ENCODE measurements around the gene HFE. TPM values are rescaled to one million over a fixed set of nuclear protein-coding genes. Genes with fewer than 3 reads are reported as not detected.

Gene HFE
- total and polyA plus RNA-seq, 4 donors, result 6.3 to 12.7 (median 8.2) TPM

DNA sequence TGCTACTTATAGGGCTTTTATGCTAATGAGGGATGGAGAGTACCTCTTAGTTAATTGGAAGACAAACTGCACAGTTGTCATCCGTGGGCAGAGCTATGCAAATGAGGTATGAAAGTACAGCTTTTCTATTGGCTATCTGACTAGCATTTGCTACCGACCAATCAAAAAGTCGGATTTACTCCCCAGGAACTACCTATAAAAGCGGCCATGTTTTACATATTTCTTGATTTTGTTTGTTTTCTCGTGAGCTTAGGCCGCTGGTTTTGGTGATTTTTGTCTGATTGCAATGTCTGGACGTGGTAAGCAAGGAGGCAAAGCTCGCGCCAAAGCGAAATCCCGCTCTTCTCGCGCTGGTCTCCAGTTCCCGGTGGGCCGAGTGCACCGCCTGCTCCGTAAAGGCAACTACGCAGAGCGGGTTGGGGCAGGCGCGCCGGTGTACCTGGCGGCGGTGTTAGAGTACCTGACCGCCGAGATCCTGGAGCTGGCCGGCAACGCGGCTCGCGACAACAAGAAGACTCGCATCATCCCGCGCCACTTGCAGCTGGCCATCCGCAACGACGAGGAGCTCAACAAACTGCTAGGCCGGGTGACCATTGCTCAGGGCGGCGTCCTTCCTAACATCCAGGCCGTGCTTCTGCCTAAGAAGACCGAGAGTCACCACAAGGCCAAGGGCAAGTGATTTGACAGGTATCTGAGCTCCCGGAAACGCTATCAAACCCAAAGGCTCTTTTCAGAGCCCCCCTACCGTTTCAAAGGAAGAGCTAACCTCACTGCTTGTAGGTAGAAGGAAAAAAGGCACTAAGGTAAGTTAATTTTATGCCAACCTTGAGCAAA lies 36.9 kb downstream of the HFE start:
- Histone ChIP-seq H3K9me3 (ENCODE audit: control insufficient read depth in 4 of 4, low read length in 3 of 4) (no peaks in the 10 kb centered on the region), H3K36me3 (ENCODE audit: control insufficient read depth in 4 of 4, insufficient read depth in 3 of 4, low read depth in 1 of 4, low read length in 3 of 4) (peaks cover 0 to 7% (median 2%) of the 10 kb centered on the region in 4 donors), H3K27ac (ENCODE audit: low read depth in 1 of 2, low read length in 2 of 2) (peak overlapping the region; percentile 97 to 99), H3K27me3 (ENCODE audit: control insufficient read depth in 4 of 4, insufficient read depth in 4 of 4, low read length in 3 of 4) (no peaks in the 10 kb centered on the region), H3K4me3 (ENCODE audit: low read depth in 1 of 3, low read length in 3 of 3) (peak overlapping the region; percentile 67 to 100 (median 99)), H3K9ac (ENCODE audit: low read depth in 1 of 2, low read length in 2 of 2) (peak overlapping the region; percentile 99 to 100), H3K4me1 (ENCODE audit: control insufficient read depth in 4 of 4, insufficient read depth in 4 of 4, low read length in 3 of 4) (peaks cover 0 to 41% (median 29%) of the 10 kb centered on the region in 4 donors)
- TF ChIP-seq RXRA (IDR thresholded peaks at IDR 0.05) (peak in 1 of 2 donors; percentile 33), SP1 (IDR thresholded peaks at IDR 0.05) (peak; percentile 96), RAD21 (IDR thresholded peaks at IDR 0.05) (peak; percentile 1 to 32), HNF4A (conservative IDR thresholded peaks at IDR 0.05) (peak in 1 of 2 donors; percentile 1), EGR1 (IDR thresholded peaks at IDR 0.05; ENCODE audit: low read depth in 2 of 2) (peak in 1 of 2 donors; percentile 81), HNF4G (IDR thresholded peaks at IDR 0.05) (no peak), GABPA (IDR thresholded peaks at IDR 0.05 in 1 of 2, conservative IDR thresholded peaks at IDR 0.05 in 1 of 2) (no peak), TAF1 (conservative IDR thresholded peaks at IDR 0.05) (peak; percentile 99), YY1 (IDR thresholded peaks at IDR 0.05) (peak; percentile 98), JUND (IDR thresholded peaks at IDR 0.05) (peak in 1 of 2 donors; percentile 11), FOXA2 (IDR thresholded peaks at IDR 0.05) (peak; percentile 55), FOXA1 (IDR thresholded peaks at IDR 0.05) (no peak)
- TF ChIP-seq, protein P1, sequence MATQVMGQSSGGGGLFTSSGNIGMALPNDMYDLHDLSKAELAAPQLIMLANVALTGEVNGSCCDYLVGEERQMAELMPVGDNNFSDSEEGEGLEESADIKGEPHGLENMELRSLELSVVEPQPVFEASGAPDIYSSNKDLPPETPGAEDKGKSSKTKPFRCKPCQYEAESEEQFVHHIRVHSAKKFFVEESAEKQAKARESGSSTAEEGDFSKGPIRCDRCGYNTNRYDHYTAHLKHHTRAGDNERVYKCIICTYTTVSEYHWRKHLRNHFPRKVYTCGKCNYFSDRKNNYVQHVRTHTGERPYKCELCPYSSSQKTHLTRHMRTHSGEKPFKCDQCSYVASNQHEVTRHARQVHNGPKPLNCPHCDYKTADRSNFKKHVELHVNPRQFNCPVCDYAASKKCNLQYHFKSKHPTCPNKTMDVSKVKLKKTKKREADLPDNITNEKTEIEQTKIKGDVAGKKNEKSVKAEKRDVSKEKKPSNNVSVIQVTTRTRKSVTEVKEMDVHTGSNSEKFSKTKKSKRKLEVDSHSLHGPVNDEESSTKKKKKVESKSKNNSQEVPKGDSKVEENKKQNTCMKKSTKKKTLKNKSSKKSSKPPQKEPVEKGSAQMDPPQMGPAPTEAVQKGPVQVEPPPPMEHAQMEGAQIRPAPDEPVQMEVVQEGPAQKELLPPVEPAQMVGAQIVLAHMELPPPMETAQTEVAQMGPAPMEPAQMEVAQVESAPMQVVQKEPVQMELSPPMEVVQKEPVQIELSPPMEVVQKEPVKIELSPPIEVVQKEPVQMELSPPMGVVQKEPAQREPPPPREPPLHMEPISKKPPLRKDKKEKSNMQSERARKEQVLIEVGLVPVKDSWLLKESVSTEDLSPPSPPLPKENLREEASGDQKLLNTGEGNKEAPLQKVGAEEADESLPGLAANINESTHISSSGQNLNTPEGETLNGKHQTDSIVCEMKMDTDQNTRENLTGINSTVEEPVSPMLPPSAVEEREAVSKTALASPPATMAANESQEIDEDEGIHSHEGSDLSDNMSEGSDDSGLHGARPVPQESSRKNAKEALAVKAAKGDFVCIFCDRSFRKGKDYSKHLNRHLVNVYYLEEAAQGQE (IDR thresholded peaks at IDR 0.05), result peak; percentile 95
- TF ChIP-seq, protein P2, sequence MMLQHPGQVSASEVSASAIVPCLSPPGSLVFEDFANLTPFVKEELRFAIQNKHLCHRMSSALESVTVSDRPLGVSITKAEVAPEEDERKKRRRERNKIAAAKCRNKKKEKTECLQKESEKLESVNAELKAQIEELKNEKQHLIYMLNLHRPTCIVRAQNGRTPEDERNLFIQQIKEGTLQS (IDR thresholded peaks at IDR 0.05), result no peak
- TF ChIP-seq, protein P3, sequence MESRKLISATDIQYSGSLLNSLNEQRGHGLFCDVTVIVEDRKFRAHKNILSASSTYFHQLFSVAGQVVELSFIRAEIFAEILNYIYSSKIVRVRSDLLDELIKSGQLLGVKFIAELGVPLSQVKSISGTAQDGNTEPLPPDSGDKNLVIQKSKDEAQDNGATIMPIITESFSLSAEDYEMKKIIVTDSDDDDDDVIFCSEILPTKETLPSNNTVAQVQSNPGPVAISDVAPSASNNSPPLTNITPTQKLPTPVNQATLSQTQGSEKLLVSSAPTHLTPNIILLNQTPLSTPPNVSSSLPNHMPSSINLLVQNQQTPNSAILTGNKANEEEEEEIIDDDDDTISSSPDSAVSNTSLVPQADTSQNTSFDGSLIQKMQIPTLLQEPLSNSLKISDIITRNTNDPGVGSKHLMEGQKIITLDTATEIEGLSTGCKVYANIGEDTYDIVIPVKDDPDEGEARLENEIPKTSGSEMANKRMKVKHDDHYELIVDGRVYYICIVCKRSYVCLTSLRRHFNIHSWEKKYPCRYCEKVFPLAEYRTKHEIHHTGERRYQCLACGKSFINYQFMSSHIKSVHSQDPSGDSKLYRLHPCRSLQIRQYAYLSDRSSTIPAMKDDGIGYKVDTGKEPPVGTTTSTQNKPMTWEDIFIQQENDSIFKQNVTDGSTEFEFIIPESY (IDR thresholded peaks at IDR 0.05), result peak; percentile 82
- DNase-seq (ENCODE audit: low spot score), result peak; percentile 87
- under 1% methylated on average over 45 of the region's 45 CpGs for WGBS
